Measurements from ENCODE around the gene APCDD1L.

- no peak for TF ChIP-seq POLR2A (IDR thresholded peaks at IDR 0.05)
- no peak for TF ChIP-seq CTCF (IDR thresholded peaks at IDR 0.05)
These were observed 36.9 kb downstream of the APCDD1L start for GRCh38 chr20:58478141-58478805.

Data from Peyer's patch (tissue), 4 donors.